NCI-H2171 treated with DMSO at 0.1 percent for 48 hours (cell line): ENCODE measurements around the gene ERRFI1.
A peak's percentile ranks its signal among the peaks of the same experiment; 100 is the strongest.
"Not testable (repeated sequence)": the region's sequence is repeated elsewhere in the genome, so short reads cannot be mapped to it uniquely, and the experiment has no call there.

ENCODE experiments used
- DNase-seq: peaks from one replicate; lab custom pipeline; 2025; lab: John Stamatoyannopoulos, UW

The ERRFI1 gene, protein sequence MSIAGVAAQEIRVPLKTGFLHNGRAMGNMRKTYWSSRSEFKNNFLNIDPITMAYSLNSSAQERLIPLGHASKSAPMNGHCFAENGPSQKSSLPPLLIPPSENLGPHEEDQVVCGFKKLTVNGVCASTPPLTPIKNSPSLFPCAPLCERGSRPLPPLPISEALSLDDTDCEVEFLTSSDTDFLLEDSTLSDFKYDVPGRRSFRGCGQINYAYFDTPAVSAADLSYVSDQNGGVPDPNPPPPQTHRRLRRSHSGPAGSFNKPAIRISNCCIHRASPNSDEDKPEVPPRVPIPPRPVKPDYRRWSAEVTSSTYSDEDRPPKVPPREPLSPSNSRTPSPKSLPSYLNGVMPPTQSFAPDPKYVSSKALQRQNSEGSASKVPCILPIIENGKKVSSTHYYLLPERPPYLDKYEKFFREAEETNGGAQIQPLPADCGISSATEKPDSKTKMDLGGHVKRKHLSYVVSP

DNA sequence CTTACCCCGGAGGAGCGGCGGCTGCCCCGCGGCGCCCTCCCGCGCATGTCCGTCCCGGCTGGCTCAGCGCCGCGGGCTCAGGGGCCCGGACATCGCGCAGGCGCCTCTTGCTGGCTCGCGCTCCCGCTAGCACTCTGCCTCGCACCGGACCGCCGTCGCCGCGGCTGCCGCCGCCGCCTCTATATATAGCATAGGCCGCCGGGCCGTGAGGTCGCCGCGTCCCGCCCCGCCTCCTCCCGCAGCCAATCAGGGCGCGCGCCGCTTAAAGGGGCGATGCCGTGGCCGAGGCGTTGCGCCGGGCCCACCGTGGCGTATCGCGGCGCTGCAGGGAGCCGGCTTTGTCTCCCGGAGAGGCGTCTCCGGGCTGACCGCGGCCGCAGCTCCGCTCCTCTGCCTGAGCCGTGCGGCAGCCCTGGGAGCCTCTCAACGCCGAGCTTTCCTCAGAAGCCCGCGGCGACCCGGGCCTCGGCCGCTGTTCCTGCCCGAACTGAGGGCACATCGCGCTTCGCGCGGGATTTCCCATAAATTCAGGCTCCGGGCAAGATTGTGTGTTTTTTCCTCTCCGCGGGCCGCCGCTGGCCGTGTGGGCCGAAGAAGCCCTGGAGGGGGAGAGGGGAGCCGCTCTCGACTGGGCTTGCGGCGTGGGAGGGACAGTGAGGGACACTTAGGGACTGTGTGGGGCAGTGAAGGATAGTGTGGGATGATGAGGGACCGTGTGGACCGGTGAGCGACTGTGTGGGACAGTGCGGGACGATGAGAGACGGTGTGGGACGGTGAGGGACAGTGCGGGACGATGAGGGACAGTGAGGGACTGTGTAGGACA is at the start of gene ERRFI1:
Gene ERRFI1, minus strand, starts transcription at position 157 of the 823 bp plus-strand sequence. CDS start 10,690 bp downstream, outside the sequence.
- peak; percentile 86 for DNase-seq

DNA sequence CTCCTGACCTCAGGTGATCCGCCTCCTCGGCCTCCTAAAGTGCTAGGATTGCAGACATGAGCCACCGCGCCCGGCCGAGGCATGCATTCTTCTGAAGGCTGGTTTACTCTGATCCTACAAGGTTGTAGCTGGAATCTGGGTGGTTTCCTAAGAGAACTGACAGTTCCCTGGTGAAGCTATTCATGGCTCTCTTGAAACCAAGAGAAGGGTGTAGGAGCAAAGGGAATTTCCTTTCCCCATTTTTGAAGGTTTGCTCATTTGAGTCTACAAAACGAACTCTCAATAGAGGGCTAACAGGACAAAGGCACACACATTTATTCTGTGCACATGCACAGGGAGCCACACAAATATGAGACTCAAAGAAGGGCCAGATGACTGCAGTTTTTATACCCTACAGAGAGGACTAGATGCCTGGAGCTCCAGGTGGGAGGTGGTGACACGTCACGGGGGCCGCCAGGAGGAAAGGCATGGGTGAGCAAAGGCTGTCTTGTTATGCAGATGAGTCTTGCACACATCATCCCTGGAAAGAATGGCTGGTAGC is 49.5 kb upstream of the ERRFI1 start:
- no peak for DNase-seq

DNA sequence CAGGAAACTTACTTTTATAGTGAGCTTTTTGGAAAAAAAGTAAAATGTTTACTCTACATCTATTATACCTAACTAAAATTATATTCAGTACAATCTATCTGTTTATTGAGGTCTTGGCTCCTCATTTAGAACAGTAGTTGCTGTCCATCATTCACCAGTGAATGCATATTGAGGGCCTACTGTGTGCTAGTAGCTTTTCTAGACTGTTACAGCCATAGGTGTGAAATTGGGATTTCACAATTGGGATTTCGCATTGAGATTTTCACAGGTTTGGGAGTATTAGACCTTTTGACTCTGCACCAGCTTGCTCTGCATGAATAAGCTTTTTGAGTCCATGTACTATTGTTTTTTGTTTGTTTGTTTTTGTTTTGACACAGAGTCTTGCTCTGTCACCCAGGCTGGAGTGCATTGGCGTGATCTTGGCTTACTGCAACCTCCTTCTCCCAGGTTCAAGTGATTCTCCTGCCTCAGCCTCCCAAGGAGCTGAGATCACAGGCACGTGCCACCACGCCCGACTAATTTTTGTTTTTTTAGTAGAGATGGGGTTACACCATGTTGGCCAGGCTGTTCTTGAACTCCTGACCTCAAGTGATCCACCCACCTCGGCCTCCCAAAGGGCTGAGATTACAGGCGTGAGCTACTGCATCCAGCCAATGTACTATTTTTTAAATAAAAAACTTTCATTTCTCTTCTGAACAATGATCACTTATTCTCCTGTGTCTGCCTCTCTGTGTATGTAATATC is 47.2 kb upstream of the ERRFI1 start:
- no peak for DNase-seq

DNA sequence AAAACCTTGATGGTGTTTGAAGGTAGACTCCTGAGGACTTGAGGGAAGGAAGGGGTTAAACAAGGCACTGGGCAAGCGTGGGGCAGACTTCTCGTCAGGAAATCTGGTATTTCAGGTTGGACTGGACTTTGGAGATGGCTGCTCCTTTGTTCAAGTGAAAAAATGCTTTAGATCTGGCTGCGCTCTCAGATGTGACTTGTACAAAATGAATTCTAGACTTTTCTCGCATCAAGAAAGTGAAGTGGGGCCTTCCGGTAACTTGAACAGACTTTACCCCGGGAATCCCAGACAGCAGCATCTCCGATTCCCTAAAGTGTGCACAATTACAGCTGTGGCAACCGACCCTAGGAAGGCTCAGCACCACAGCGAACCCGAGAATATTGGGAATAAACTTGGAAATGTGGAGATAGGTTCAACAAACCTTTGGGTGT is 44.3 kb upstream of the ERRFI1 start:
- DNase-seq = no peak

DNA sequence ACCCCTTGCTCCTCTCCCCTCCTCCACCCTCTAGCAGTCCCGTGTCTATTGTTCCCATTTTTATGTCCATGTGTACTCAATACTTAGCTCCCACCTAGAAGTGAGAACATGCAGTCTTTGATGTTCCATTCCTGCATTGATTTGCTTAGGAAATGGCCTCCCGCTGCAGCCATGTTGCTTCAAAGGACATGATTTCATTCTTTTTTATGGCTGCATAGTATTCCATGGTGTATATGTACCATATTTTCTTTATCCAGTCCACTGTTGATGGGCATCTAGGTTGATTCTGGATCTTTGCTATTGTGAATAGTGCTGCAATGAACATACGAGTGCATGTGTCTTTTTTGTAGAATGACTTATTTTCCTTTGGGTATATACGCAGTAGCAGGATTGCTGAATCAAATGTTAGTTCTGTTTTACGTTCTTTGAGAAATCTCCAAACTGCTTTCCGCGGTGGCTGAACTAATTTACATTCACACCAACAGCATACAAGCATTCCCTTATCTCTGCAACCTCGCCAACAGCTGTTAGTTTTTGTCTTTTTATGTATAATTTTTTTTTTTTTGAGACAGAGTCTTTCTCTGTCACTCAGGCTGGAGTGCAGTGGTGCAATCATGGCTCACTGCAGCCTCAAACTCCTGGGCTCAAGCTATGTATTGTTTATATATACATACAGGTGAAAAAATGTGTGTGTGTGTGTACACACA is 43.7 kb upstream of the ERRFI1 start:
- DNase-seq = not testable (repeated sequence)

DNA sequence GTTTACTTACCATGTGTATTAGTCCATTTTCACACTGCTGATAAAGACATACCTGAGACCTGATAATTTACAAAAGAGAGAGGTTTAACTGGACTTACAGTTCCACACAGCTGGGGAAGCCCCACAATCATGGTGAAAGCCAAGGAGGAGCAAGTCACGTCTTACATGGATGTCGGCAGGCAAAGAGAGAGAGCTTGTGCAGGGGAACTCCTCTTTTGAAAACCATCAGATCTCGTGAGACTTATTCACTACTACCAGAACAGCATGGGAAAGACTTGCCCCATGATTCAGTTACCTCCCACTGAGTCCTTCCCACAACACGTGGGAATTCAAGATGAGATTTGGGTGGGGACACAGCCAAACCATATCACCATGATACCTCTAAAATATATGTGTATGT is 39.3 kb upstream of the ERRFI1 start:
- DNase-seq = no peak

DNA sequence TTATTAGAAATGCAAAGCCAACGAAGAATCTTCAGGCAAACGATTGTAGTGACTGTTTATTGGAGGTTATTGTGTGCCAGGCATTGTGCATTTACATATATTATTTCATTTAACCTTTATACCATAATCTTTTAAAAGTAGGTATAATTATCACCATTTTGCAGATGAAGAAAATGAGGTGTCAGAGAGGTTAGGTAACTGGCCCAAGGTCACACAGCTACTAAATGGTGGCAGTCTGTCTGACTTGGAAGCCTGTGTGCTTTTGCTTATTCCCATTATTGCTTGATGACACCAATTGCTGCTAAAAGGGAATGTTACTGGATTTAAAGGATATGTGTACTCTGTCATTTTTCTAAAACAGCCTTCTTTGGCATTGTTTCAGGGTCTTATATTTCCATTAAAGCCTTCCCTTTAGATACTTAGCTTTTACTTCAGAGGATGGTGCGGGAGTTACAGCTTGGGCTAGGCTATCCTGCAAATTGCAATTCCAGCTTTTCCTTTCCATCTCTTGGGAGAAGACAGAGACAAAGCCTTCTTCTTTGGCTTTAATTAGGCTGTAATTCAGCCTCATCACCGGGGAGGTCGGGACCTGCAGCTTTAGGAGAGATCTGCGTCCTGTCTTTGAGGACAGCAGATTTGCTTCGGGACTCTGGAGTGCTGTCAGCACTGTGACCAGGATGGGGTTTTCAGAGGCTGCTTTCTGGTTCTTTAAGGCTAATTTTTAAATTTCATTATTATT is 37.4 kb upstream of the ERRFI1 start:
- no peak for DNase-seq

DNA sequence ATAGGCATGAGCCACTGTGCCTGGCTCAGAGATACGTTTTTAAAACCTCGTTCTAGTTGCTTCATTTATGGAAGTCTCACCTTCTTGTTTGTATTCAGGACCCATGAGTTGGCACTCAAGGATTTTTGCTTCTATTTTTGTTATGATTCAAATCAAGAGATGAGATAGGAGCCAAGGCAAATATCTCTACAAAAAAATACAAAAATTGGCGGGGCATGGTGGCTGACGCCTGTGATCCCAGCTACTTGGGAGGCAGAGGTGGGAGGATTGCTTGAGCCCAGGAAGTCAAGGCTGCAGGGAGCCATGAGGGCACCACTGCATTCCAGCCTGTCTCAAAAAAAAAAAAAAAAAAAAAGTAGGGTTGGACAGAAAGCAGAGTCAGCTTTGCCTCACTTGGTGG is 36.8 kb upstream of the ERRFI1 start:
- no peak for DNase-seq

DNA sequence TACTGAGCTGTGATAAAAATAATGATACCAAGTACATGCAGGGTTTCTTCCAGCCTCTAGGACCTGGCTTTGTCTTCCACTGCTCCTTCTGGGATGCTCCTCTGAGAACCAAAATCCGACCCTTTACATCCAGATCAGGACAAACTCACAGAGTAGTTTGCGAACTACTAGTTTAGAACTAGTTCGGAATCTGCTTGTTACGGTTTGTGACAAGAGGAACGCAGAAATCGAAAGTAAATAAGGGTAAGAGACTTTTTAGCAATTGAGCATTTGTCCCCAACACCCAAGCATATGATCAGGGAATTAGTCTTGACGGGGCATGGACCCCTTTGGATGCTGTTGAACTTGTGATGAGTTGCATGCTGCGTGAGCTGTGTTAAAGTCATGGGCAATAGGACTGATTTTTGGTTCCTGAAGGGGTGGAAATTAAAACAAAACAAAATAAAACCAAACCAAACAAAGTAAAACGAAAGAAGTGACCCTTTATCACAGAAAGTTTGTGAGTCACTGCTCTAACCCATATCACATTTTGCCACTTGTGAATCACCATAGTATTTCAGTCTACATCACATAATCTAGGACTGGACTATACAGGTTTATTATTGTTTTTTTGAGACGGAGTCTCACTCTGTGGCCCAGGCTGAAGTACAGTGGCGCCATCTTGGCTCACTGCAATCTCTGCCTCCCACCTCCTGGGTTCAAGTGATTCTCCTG is 35.7 kb upstream of the ERRFI1 start:
- no peak for DNase-seq

DNA sequence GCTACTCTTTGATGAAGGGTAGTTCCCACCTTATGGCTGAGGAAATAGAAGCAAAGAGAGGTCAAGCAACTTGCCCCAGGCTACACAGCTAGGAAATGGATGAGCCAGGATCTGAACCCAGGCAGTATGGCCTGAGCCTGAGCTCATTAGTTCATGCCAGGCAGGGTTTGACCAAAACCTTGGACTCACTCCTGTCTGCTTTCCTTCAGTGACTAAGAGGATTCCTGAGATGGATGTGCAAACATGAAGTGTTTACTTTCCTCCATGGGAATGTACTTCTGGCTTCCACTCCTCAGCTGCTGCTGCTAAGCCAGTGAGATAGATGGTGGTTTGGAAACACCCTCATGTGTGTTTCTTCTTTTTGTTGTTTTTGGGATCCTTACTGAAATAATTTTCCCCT is 35.1 kb upstream of the ERRFI1 start:
- DNase-seq = no peak

DNA sequence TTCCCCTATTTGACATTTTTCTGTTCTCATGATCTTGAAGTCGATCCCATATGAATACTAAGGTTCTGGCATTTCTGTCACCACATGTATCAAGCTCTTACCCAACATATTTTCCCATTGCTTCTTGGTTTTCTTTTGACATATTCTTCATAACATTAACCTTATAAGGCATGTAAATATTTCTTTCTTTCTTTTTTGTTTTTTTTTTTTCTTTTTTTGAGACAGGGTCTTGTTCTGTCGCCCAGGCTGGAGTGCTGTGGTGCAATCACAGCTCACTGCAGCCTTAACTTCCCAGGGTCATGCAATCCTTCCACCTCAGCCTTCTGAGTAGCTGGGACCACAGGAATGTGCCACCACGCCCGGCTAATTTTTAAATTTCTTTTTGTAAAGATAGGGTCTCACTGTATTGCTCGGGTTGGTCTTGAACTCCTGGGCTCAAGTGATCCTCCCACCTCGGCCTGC is 33.1 kb upstream of the ERRFI1 start:
- DNase-seq = no peak

DNA sequence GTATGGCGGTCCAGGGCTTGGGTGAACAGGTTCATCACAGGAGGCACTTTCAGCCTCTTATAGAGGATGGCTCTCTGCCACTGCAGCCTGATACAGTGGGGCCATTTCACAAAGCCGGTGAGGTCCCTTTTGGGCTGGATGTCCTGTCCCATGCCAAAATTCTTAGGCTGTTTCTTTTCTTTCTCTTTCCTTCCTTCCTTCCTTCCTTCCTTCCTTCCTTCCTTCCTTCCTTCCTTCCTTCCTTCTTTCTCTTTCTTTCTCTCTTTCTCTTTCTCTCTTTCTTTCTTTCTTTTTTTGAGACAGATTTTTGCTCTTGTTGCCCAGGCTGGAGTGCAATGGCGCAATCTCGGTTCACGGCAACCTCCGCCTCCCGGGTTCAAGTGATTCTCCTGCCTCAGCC is 31.7 kb upstream of the ERRFI1 start:
- not testable (repeated sequence) for DNase-seq

DNA sequence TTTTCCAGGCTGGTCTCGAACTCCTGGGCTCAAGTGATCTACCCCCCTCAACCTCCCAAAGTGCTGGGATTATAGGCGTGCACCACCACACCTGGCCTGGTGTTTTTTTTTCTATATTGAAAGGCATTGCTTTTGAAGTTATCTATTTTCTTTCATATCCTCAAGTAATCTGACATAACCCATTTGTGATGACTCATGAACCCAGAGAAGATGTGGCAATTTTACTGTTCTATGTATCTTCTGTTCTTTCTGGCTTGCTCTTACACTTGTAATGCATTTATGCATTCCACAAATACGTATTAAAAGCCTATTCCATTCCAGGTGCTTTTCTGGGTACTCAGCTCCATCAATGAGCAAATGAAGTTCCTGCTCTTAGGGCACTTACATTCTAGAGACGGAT is 29.9 kb upstream of the ERRFI1 start:
- DNase-seq = no peak

DNA sequence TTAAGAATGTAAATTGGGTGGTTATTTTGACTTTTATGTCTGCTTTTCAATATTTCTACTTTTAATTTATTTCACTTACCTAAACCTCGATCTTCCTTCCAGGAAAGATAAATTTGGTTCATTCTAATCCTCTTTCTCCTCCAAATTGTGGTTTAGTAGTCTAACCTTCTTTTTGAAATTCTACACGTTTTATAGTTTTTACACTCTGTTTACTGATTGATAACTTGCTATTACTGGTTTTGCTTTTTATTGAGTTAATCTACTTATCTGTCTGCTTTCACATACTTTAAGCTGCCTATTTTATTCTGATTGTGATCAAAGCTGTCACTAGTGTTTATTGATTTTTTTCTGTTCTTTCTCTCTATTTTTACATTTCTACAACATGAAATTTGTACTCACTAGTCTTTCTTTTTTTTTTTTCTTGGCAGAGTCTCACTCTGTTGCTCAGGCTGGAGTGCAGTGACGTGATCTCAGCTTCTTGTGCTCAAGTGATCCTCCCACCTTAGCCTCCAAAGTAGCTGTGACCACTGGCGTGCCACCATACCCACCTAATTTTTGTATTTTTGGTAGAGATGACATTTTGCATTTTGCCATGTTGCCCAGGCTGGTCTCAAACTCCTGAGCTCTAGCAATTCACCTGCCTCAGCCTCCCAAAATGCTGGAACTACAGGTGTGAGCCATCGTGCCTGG is 27.9 kb upstream of the ERRFI1 start:
- no peak for DNase-seq

DNA sequence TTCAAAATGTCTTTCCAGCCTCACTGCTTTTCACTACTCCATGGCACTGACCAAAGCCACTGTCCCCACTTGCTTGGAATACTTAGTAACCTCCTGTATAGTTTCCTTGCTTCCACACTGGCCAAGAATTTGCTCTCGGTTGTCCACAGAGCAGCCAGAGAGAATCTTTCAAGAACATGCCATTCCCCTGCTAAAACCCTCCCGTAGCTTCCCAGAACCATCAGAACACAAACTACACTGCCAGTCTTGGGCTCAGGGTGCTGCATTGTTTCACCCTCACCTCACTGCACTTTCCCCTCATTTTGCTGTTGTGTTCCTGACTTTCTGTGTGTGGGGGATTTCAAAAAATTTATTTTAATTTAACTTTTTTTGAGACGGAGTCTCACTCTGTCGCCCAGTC is 25.5 kb upstream of the ERRFI1 start:
- no peak for DNase-seq

DNA sequence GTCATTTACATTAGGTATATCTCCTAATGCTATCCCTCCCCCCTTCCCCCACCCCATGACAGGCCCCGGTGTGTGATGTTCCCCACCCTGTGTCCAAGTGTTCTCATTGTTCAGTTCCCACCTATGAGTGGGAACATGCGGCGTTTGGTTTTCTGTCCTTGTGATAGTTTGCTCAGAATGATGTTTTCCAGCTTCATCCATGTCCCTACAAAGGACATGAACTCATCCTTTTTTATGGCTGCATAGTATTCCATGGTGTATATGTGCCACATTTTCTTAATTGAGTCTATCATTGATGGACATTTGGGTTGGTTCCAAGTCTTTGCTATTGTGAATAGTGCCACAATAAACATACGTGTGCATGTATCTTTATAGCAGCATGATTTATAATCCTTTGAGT is 23.1 kb upstream of the ERRFI1 start:
- not testable (repeated sequence) for DNase-seq

DNA sequence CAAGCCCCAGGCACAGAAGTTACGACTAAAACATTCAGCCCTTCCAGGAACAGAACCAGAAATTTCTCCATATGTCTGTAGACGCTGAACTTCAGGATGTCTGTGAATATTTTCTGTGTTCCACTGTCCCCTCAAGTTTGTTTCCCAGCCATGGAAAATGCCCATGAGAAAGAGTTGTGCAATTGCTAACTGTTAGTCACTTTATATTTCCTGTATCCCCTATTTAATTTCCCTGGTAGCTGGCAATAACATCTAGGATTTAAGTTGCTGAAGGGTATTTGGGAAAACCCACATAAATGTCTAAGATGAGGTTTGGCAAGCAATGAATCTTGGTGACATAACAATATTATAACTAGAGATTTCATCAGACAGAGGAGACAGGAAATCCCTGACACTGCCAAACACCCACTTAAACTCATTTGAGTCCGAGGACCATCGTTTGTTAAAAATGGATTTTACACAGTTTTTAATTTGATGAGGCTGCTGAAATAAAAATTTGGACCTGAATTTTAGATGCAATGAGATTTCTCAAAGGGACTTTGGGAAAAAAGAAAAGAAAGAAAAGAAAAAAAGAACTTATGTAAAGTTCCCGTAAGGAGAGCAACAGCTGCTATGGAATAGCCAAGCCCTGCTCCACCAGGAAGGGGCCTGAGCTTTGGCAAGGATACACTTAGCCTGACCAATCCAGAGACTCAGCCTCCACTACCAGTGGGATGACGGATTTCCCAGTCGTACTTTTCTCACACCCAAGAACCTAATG is 21.8 kb upstream of the ERRFI1 start:
- DNase-seq = no peak

DNA sequence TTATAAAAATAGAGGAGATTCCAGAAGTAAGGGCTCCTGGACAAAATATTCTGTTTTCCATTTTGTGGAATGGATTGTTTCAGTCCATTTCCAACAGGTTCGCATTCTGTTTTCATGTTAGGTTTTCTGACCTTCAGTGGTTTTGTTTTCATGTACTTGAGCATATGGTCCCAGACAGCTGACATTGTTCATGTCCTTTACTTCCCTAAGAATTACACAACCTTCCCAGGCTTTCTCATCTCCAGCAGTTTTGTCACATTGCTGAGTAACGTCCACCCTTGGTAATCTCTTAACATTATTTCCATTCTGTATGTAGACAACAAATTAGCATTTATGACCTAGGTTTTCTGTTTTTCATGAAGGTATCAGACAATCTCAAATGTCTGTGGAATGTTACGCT is 21.0 kb upstream of the ERRFI1 start:
- DNase-seq = peak; percentile 20

DNA sequence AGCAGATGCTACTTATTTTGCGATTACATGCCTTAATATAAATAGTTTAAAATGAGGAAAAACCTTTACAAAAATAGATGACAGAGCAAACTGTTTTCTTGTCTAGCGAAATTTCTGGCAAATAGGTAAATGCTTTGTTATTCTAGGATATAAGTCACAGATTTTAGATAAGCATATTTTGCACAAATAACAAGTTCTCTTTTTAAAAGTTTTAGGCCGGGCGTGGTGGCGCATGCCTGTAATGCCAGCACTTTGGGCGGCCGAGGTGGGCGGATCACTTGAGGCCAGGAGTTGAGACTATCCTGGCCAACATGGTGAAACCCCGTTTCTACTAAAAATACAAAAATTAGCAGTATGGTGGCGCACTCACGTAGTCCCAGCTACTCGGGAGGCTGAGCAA is 20.3 kb upstream of the ERRFI1 start:
- DNase-seq = no peak
